IPS DF 6.9 (cell line): ENCODE data around the gene GGT1.
A peak's percentile ranks its signal among the peaks of the same experiment; 100 is the strongest.
"Not testable (repeated sequence)": the region's sequence is repeated elsewhere in the genome, so short reads cannot be mapped to it uniquely, and the experiment has no call there.

Experiments
- DNase-seq: peaks from one replicate; pipeline ENCODE4 v3.0.0-alpha.2; 2013; ENCODE audit warnings: low read depth, low spot score
- H3K27ac ChIP-seq: one replicate; pipeline ENCODE4 v1.5.1; 2013; ENCODE audit warnings: low read length, control low read depth
- H3K27me3 ChIP-seq: 2 replicates; pipeline ENCODE4 v1.6.1; 2013; ENCODE audit warnings: mild to moderate bottlenecking, low read length; ENCODE audit not compliant: control insufficient read depth, insufficient read depth
- H3K36me3 ChIP-seq: 2 replicates; pipeline ENCODE4 v1.6.1; 2013; ENCODE audit warnings: low read length; ENCODE audit not compliant: control insufficient read depth, insufficient read depth
- H3K4me1 ChIP-seq: 2 replicates; pipeline ENCODE4 v1.6.1; 2013; ENCODE audit warnings: low read length; ENCODE audit not compliant: control insufficient read depth, insufficient read depth
- H3K4me3 ChIP-seq: 2 replicates; pipeline ENCODE4 v1.5.1; 2013; ENCODE audit warnings: mild to moderate bottlenecking, low read length
- H3K9me3 ChIP-seq: 2 replicates; pipeline ENCODE4 v1.6.1; 2013; ENCODE audit warnings: low read length, inconsistent platforms; ENCODE audit not compliant: control insufficient read depth, insufficient read depth
- WGBS: extraction: QIAGEN DNeasy Blood & Tissue Kit; methylation state at CpG from one replicate; pipeline ENCODE4 v1.1.7; 2013; ENCODE audit warnings: mixed read lengths, missing lambda C conversion rate; ENCODE audit not compliant: insufficient read length, insufficient coverage; 5-methylcytosine and 5-hydroxymethylcytosine counted together

The GGT1 gene

DNA sequence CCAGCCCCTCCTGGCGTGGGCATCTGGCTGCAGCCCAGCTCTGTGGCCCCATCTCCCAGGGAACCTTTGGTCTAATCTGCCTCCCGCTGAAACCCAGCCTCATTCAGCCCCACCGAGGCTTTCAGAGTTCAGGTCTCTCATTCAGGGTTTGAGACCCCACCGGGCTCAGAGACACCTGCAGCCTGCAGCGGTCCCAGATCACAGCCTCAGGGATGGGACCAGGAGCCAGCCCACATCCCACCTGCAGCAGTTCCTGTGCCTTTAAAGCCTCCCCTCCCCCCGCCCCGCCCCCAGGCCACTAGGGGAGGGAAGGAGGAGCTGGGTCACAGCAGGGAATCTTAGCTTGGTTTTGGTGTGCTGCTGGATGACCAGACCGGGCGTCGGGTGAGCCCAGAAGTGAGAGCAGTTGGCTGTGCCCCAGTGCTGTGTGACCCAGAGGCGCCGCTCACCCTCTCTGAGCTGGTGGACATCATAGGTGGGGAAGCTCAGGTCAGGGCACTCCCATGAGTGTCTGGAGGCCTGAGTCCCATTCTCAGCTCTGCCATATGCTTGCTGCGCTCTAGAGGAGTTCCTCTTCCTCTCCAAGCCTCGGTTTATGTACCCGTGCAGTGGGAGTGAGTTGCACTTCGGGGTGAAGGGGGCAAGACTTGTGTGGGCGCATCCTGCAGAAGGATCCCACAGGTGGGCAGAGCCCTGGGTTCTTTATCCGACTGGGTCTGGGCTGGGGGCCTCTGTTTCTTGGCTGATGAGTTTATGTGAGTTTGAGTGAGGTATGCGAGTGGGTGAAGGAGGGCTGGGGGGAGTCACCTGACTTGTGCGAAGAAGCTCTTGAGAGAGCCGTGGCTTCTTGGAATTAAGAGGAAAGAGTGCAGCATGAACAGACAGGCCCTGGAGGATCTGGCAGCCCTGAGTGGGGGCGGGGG is at the start of gene GGT1:
GGT1 (plus strand) TSS at position 347 of the 923 bp plus-strand sequence. CDS start 7,889 bp downstream, outside the sequence.
- not testable (repeated sequence) for H3K4me1 ChIP-seq, DNase-seq, H3K27me3 ChIP-seq, H3K36me3 ChIP-seq, H3K9me3 ChIP-seq, H3K27ac ChIP-seq, H3K4me3 ChIP-seq
- WGBS, result no CpG with 5 or more reads among the region's 22 CpGs

DNA sequence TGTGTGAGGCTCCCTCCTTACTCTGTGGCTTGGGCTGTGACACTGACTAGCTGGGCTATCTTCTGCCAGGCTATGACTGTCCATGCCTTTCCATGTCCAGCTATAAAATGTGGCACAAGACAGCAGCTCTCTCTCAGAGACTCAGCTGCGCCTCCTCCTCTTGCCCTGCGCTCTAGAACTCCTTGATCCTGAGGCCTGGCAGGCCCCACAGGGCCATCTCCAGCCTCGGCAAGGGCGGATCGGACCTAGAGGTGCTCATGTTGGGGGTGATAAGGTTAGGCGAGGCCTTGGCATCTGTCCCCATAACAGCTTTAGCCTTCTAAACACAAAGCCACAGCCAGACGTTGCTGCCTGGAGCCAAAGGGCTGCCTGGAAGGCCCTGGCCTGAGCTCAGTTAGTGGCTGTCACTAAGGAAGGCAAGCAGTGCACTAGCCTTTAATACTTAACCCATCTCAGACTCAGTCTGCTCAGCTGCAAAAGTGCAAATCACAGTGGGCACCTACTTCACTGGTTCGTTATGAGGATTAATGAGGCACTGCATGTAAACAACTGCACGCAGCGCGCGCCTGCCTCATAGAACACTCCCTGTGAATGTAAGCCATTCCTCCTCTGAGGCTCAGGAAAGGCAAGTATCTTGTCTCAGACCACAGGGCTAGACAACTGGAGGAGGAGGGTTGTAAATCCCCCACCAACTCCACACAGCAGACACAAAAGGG is 49.2 kb upstream of the GGT1 start:
- no peaks in the 10 kb centered on the region for H3K9me3 ChIP-seq
- H3K4me3 ChIP-seq, result peak overlapping the region; percentile 94; the same call in 1 of the 2 replicates
- no CpG with 5 or more reads among the region's 12 CpGs for WGBS
- no peak for DNase-seq
- H3K27ac ChIP-seq, result no peak overlapping the region
- H3K27me3 ChIP-seq, result no peaks in the 10 kb centered on the region
- H3K36me3 ChIP-seq, result peaks cover 5% of the 10 kb centered on the region
- no peaks in the 10 kb centered on the region for H3K4me1 ChIP-seq

DNA sequence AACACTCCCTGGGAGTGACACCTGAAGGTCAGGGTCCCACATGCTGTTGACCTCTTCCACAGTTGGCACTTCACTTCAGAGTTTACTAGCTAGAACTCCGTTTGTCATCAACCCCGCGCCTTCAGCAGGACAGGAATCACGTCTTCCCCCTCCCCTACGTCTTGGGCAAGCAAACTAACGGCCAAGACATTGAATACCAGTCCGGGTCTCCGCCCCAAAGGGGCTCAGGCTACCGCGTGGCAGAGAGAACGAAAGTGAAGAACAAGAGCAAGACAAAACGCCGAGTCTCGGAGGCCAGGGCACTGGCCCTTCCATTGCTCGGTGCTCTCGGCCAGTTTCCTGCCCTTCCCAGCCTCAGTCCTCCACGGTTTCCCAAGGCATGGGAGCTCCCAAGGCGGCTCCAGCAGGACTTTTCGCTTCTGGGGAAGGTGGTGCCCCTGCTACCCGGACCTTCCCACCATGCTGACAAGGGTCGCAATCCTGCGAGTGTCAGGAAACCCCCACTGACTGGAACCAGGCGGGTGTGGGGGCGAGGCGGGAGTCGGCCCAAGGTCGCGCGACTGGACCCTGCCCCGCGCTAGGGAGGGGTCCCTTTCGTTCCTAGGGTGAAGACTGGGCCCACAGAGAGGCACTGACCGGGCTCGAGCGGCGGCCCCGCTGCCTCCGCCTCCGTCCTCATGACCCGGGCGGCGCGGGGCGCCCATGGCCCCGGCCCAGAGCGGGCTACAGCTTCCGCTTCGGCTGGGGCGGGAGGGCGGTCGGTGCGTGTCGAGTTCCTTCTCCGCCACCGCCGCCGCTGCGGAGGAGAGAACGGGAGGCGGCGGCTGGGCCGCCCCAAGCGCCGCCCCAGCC is 48.5 kb upstream of the GGT1 start, which contains the start of gene GUCD1:
GUCD1 (minus strand) TSS at position 826 of the 852 bp plus-strand sequence; CDS start at position 679, 147 bp downstream.
- Histone ChIP-seq H3K9me3 (no peaks in the 10 kb centered on the region), H3K4me3 (peak within 1 kb of the TSS; percentile 94), H3K27me3 (no peaks in the 10 kb centered on the region), H3K27ac (no peak within 1 kb of the TSS), H3K36me3 (peaks cover 12% of the 10 kb centered on the region; the same call in 1 of the 2 replicates), H3K4me1 (no peaks in the 10 kb centered on the region)
- no peak for DNase-seq
- WGBS, result no CpG with 5 or more reads among the region's 64 CpGs

DNA sequence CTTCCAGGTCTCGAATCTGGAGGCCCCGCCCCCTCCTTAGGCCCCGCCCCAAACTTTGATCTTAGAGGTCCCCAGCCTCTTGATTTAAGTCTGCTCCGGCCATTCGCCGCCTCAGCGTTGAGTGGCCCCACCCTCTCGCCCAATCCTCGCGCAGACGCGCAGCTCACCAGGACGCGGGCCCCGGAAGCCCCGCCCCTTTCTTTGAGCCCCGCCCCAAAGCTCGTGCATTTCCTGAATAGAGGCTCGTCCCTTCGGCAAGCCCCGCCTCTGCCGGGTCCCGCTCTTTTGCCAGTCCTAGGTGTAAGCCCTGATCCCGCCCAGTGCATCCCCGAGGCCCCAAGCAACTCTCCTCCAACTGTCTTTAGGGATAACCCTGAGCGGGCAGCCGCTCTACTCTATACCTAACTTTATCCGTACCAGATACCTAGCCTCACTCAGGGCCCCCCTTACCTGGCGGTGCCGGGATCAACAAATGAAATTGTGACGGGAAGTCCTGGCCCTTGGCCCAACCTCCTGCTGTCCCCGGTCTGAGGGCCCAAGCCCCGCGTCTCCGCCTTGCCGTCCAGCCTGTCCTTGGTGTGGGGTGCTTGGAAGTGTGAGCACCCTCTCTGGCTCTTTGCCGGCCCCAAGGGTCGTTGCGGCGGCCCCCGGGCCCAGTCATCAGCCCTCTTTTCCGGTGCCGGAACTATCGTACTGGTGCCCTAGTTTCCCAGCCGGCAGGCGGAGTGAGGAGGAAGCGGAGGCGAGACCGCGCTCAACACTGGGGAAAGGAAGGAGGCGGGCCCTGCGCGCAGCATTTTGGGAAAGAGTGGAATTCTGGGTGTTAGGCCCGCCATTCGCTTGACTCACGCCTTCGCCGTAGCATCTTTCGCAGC is 47.6 kb upstream of the GGT1 start, which contains the start of gene SNRPD3:
SNRPD3 (plus strand) TSS at position 835 of the 875 bp plus-strand sequence. CDS start 1,676 bp downstream, outside the sequence.
- peak within 1 kb of the TSS; percentile 94 for H3K4me3 ChIP-seq
- peaks cover 13% of the 10 kb centered on the region; the same call in 1 of the 2 replicates for H3K36me3 ChIP-seq
- H3K27ac ChIP-seq, result no peak within 1 kb of the TSS
- no peaks in the 10 kb centered on the region for H3K27me3 ChIP-seq
- peak; percentile 87 for DNase-seq
- no CpG with 5 or more reads among the region's 59 CpGs for WGBS
- no peaks in the 10 kb centered on the region for H3K9me3 ChIP-seq
- H3K4me1 ChIP-seq, result no peaks in the 10 kb centered on the region

DNA sequence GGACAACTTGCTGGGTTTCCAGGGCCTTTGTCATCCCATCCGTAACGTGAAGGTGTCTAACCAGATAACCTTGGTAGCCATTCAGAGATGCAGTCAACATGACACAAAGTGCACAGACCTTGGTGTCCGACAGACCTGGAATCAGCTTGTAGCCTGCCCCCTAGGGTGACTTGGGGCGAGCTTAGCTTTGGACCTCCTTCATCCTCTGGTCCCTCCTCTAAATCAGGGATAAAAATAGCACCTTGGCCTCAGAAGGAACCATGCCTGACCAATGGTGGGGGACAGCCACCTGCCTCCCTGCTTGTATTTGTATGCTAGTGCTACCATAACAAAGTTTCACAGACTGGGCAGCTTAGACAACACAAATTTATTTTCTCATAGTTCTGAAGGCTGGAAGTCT is 43.5 kb upstream of the GGT1 start:
- no CpG with 5 or more reads among the region's 4 CpGs for WGBS
- H3K36me3 ChIP-seq, result peaks cover 19% of the 10 kb centered on the region; the same call in 1 of the 2 replicates

DNA sequence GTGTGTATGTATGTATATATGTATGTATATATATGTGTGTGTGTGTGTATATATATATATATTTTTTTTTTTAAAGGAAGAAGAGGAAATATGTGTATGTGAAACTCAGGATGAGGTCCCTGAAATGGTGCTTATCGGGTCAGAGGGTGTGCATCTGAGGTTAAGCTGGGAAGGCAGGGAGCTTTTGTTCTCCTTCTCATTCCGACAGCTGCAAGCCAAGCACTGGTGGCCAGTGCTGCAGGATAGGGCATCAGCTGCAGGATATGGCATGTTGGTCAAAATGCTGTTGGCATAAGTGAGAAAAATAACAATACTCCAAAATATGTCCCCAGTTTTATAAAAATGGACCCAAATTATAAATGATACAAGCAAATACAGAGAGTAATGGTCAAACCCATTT is 39.7 kb upstream of the GGT1 start:
- Histone ChIP-seq H3K36me3 (peaks cover 20% of the 10 kb centered on the region; the same call in 1 of the 2 replicates), H3K4me1 (no peaks in the 10 kb centered on the region), H3K27ac (no peak overlapping the region), H3K9me3 (no peaks in the 10 kb centered on the region), H3K27me3 (no peaks in the 10 kb centered on the region), H3K4me3 (no peak overlapping the region)
- no peak for DNase-seq
- no CpG with 5 or more reads among the region's 2 CpGs for WGBS

More for the DNA sequence above, 43.5 kb upstream of the GGT1 start:
- Histone ChIP-seq H3K4me3 (no peak overlapping the region), H3K9me3 (no peaks in the 10 kb centered on the region), H3K27ac (no peak overlapping the region), H3K4me1 (no peaks in the 10 kb centered on the region), H3K27me3 (no peaks in the 10 kb centered on the region)
- no peak for DNase-seq

DNA sequence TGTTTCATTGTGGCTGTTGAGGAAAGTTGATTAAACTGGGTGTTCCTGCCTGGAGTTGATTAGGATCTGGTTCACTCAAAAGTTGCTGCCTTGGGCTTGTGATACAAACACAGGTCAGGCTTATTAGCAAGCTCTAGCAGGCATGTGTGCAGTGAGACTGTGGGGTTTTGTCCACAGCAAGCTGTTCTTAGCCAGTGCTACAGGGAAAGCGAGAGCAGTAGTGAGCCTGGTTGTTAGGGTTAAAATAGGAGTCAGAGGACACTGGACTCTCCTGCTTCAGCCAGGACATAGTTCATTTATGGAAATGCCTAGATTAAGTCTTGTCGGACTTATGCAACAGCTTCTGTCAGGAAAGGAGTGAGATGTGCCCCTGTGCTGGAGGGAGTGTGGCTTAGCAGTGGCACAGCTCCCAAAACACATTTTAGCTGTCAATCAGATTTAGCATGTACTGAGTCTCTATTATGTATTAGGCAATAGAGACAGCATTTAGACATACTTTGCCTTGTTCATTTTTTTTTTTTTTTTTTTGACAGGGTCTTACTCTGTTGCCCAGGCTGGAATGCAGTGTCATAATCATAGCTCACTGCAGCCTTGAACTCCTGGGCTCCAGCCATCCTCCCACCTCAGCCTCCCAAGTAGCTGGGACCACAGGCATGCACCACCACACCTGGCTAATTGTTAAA is 38.5 kb upstream of the GGT1 start:
- no peaks in the 10 kb centered on the region for H3K4me1 ChIP-seq
- H3K27me3 ChIP-seq, result no peaks in the 10 kb centered on the region
- no peak overlapping the region for H3K27ac ChIP-seq
- H3K4me3 ChIP-seq, result no peak overlapping the region
- WGBS, result no CpG with 5 or more reads among the region's 2 CpGs
- DNase-seq, result no peak
- H3K36me3 ChIP-seq, result peaks cover 20% of the 10 kb centered on the region; the same call in 1 of the 2 replicates
- H3K9me3 ChIP-seq, result no peaks in the 10 kb centered on the region

DNA sequence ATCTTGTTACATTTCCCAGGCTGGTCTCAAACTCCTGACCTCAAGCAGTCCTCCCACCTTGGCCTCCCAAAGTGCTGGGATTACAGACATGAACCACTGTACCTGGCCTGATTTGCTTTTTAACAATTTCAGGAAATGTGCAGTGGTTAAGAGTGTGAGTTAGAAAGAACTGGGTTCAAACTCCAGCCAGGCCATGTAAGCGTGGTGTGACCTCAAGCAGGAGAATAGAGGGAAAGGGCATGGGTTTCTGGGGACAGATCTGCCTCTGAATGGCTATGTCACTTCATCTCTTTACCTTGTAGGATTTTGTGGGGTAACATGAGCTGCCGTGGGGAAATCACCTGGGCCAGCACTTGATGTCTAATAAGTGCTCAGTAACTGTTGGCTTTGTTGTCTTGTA is 37.9 kb upstream of the GGT1 start:
- WGBS, result no CpG with 5 or more reads among the region's 2 CpGs

More for the DNA sequence above, 37.9 kb upstream of the GGT1 start:
- Histone ChIP-seq H3K27me3 (no peaks in the 10 kb centered on the region), H3K4me3 (no peak overlapping the region), H3K36me3 (peaks cover 22% of the 10 kb centered on the region; the same call in 1 of the 2 replicates), H3K27ac (no peak overlapping the region), H3K9me3 (no peaks in the 10 kb centered on the region), H3K4me1 (no peaks in the 10 kb centered on the region)
- no peak for DNase-seq
